Measurements from ENCODE around the gene BABAM1. TPM values are rescaled to one million over a fixed set of nuclear protein-coding genes. Genes with fewer than 3 reads are reported as not detected.

Gene BABAM1
- total and polyA plus RNA-seq, 8 donors = 25.5 to 71.1 (median 33.0) TPM

- peak in 4 of 6 donors; percentile 45 to 81 (median 55) for DNase-seq
- 16 to 20% methylated on average over 8 of the region's 8 CpGs for WGBS, 2 donors
- peaks cover 27 to 32% (median 27%) of the 10 kb centered on the region in 3 donors for H3K4me1 ChIP-seq
- peak in 1 of 4 donors; percentile 4 for ATAC-seq
- peak overlapping the region; percentile 74 to 88 (median 82) for H3K4me3 ChIP-seq
- intact Hi-C loops (cut with DNase I) = no loop called here
- no peaks in the 10 kb centered on the region for H3K9me3 ChIP-seq
- peak overlapping the region; percentile 53 to 83 (median 76) for H3K27ac ChIP-seq
- H3K27me3 ChIP-seq = no peaks in the 10 kb centered on the region
- TF ChIP-seq CTCF (IDR thresholded peaks at IDR 0.05) = no peak
- no peak for FAIRE-seq
- H3K36me3 ChIP-seq = peaks cover 0 to 3% (median 0%) of the 10 kb centered on the region in 3 donors
These were observed 23.9 kb upstream of the BABAM1 start for GRCh38 chr19:17243211-17243829.

GRCh38 chr19:17243830-17244617, 23.2 kb upstream of the BABAM1 start:
- H3K4me3 ChIP-seq = peak overlapping the region; percentile 74 to 88 (median 82)
- intact Hi-C loops (cut with DNase I) = no loop called here
- no peaks in the 10 kb centered on the region for H3K27me3 ChIP-seq
- H3K36me3 ChIP-seq = no peaks in the 10 kb centered on the region
- H3K9me3 ChIP-seq = no peaks in the 10 kb centered on the region
- TF ChIP-seq CTCF (IDR thresholded peaks at IDR 0.05) = no peak
- DNase-seq (peak; percentile 61 to 86 (median 70)), ATAC-seq (peak; percentile 26 to 35 (median 34)), FAIRE-seq (no peak)
- H3K4me1 ChIP-seq = peaks cover 27 to 37% (median 34%) of the 10 kb centered on the region in 3 donors
- H3K27ac ChIP-seq = peak overlapping the region; percentile 53 to 83 (median 76)
- WGBS, 2 donors = 1 to 5% methylated on average over 52 of the region's 52 CpGs

GRCh38 chr19:17244618-17245534, 22.4 kb upstream of the BABAM1 start:
- peak overlapping the region; percentile 74 to 88 (median 82) for H3K4me3 ChIP-seq
- H3K4me1 ChIP-seq = peaks cover 26 to 39% (median 36%) of the 10 kb centered on the region in 3 donors
- no peaks in the 10 kb centered on the region for H3K27me3 ChIP-seq
- H3K27ac ChIP-seq = peak overlapping the region; percentile 53 to 83 (median 76)
- DNase-seq = peak; percentile 51 to 88 (median 76)
- ATAC-seq = no peak
- WGBS, 2 donors = 0 to 1% methylated on average over 40 to 100 of the region's 100 CpGs
- FAIRE-seq = no peak
- no peaks in the 10 kb centered on the region for H3K9me3 ChIP-seq
- TF ChIP-seq CTCF (IDR thresholded peaks at IDR 0.05) = no peak
- intact Hi-C loops (cut with DNase I) = no loop called here
- no peaks in the 10 kb centered on the region for H3K36me3 ChIP-seq

GRCh38 chr19:17245535-17245984, 21.7 kb upstream of the BABAM1 start, which contains the start of gene NR2F6:
Gene NR2F6 (minus strand): TSS chr19:17245919. CDS start chr19:17245220, 699 bp downstream.
- intact Hi-C loops (cut with DNase I) = no loop called here
- 1% methylated on average over 15 to 72 of the region's 72 CpGs for WGBS, 2 donors
- Histone ChIP-seq H3K9me3 (no peaks in the 10 kb centered on the region), H3K36me3 (no peaks in the 10 kb centered on the region), H3K27ac (peak within 1 kb of the TSS; percentile 84 to 91 (median 84)), H3K4me1 (peaks cover 19 to 36% (median 35%) of the 10 kb centered on the region in 3 donors), H3K4me3 (peak within 1 kb of the TSS; percentile 74 to 88 (median 82)), H3K27me3 (no peaks in the 10 kb centered on the region)
- ATAC-seq (no peak), FAIRE-seq (no peak), DNase-seq (no peak)
- no peak for TF ChIP-seq CTCF (IDR thresholded peaks at IDR 0.05)

Measured in pancreas (tissue), 10 donors.